Stimulated activated naive B cell treated with anti-CD40 and anti-IgM and Interleukin-4, amounts not matched to agents 10 μg/mL and 1 μg/mL and 100 μg/mL, for 72 hours (primary cell): ENCODE results near the gene KIF3C.

Experiments
- ATAC-seq, 2 donors: fragments of 150-1000 bp; cut with Tn5 transposase; replicated peaks; 2 replicates each; pipeline ENCODE4 v1.10.0; 2021; ENCODE audit warnings: moderate library complexity in 1 of 2
- DNase-seq: peaks from one replicate; pipeline ENCODE4 v3.0.0; 2021
- H3K27ac Mint-ChIP-seq: one replicate; pipeline ENCODE4 v1.8.0; 2022; ENCODE audit warnings: mild to moderate bottlenecking, mixed read lengths
- H3K27me3 Mint-ChIP-seq, 2 donors: one replicate each; pipeline ENCODE4 v1.8.0; 2022; ENCODE audit warnings: mixed read lengths in 2 of 2
- H3K36me3 Mint-ChIP-seq, 2 donors: one replicate each; pipeline ENCODE4 v1.8.0; 2022; ENCODE audit warnings: mixed read lengths in 2 of 2, mild to moderate bottlenecking in 1 of 2
- H3K4me1 Mint-ChIP-seq, 2 donors: one replicate each; pipeline ENCODE4 v1.8.0; 2022; ENCODE audit warnings: mixed read lengths in 2 of 2, mild to moderate bottlenecking in 1 of 2
- H3K4me3 Mint-ChIP-seq, 2 donors: one replicate each; pipeline ENCODE4 v1.8.0; 2022; ENCODE audit warnings: mild to moderate bottlenecking in 2 of 2, mixed read lengths in 2 of 2, moderate library complexity in 1 of 2
- H3K9me3 Mint-ChIP-seq, 2 donors: one replicate each; pipeline ENCODE4 v1.8.0; 2022; ENCODE audit warnings: mixed read lengths in 2 of 2, mild to moderate bottlenecking in 1 of 2

Gene KIF3C

DNA sequence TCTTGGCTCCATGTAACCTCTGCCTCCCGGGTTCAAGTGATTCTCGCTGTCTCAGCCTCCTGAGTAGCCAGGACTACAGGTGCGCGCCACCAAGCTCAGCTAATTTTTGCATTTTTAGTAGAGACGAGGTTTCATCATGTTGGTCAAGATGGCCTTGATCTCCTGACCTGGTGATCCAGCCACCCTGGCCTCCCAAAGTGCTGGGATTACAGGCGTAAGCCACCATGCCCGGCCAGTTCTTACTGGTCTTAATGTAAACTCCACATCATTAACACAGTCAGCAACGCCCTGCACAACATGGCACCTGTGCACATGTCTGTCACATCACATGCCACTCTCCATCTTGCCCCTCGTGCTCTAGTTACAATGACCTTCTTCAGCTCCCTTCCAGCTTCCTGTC lies 5.8 kb upstream of the KIF3C start:
- Mint-ChIP-seq H3K4me3 (no peak overlapping the region), H3K36me3 (no peaks in the 10 kb centered on the region), H3K4me1 (peaks cover 3 to 16% of the 10 kb centered on the region in 2 donors), H3K27me3 (peaks cover 0 to 3% of the 10 kb centered on the region in 2 donors), H3K27ac (no peak overlapping the region), H3K9me3 (no peaks in the 10 kb centered on the region)
- no peak for DNase-seq
- no peak for ATAC-seq

DNA sequence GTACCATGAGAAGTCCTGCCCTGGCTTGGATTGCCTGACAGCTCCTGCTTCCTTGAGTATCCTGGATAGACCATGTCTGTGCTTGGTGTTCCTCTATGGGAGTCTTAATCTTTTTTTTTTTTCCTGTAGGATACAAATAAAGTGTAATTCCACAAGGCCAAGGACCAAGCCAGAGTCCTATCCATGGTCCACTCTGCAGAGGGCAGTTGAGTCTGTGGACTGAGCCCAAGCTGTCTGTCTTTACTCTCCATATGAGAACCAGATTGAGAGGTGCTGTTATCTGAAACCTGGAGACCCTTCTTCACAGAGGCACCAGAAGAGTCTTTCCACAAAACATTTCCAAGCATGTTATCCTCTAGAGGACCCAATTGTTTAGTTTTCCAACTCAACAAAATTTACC lies 1.4 kb upstream of the KIF3C start:
- H3K27ac Mint-ChIP-seq: no peak overlapping the region
- peak overlapping the region in 1 of 2 donors; percentile 75 for H3K4me3 Mint-ChIP-seq
- H3K36me3 Mint-ChIP-seq: no peaks in the 10 kb centered on the region
- no peaks in the 10 kb centered on the region for H3K27me3 Mint-ChIP-seq
- H3K4me1 Mint-ChIP-seq: peaks cover 5 to 25% of the 10 kb centered on the region in 2 donors
- no peaks in the 10 kb centered on the region for H3K9me3 Mint-ChIP-seq
- no peak for DNase-seq
- no peak for ATAC-seq

DNA sequence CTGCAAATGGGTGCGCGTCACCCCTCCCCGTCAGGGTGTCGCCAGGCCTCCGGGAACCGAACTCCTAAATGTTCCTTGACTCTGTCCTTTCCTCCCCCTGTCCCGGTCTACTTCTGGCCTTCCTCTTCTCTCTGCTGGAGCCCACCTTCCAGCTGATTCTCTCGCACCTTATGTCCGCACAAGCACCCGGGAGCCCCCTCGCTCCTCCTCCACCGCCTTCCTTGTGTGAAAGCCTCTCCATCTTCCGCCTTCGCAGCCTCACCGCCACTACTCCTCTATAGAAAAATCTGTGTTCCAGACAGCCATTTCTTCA lies 627 bp upstream of the KIF3C start:
- no peaks in the 10 kb centered on the region for H3K27me3 Mint-ChIP-seq
- no peaks in the 10 kb centered on the region for H3K36me3 Mint-ChIP-seq
- H3K4me1 Mint-ChIP-seq: peaks cover 5 to 25% of the 10 kb centered on the region in 2 donors
- no peaks in the 10 kb centered on the region for H3K9me3 Mint-ChIP-seq
- H3K4me3 Mint-ChIP-seq: peak overlapping the region; percentile 75 to 96
- ATAC-seq (no peak), DNase-seq (no peak)
- no peak overlapping the region for H3K27ac Mint-ChIP-seq

DNA sequence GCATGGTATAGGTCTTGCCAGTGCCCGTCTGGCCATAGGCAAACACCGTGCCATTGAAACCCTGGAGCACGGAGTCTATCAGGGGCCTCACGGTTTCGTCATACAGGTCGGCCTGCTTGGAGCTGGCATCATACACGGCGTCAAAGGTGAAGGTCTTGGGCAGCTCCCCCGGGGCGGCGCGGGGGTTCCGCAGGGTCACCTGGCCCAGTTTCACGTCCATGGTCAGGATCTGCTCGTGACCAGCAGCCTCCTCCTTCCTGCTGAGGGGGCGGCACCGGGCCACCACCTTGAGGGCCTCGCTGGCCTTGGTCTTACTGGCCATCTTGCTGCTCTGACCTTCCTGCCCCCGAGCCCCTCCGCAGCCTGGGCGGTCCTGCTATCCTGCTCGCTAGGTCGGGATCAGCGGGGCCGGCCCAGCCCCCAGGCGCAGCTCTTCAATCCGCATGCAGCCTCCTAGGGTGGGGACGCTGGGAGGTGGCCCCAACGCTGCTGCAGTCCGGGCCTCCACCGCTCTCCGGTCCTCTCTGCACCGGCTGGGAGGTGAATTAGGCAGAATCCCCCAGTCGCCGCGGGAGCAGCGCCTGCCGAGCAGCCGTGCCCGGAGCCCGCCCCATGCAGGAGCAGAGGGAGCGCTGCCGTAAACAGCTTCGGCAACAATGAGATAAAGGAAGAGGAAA lies 563 bp downstream of the KIF3C start:
- Mint-ChIP-seq H3K4me3 (peak overlapping the region; percentile 92 to 96), H3K36me3 (no peaks in the 10 kb centered on the region), H3K27me3 (no peaks in the 10 kb centered on the region), H3K27ac (peak overlapping the region; percentile 87), H3K9me3 (no peaks in the 10 kb centered on the region), H3K4me1 (peaks cover 5 to 25% of the 10 kb centered on the region in 2 donors)
- no peak for DNase-seq
- peak; percentile 57 to 59 for ATAC-seq

DNA sequence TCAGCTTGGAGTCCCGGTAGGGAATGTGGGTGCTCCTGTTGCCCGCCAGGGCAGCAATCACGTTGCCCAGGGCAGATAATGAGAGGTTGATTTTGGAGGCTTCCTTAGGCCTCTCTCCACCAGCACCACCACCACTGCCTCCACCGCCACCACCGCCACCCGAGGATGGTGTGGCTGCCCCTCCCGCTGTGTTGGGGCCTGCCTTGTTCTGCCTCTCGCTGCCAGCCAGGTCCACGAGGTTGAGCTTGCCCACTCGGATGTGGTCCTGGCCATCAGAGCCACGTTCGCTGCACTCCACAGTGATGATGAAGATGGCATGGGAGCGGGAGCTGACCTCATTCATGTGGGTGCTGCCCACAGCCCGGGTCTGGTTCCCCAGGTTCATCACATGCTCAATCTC lies 1.3 kb downstream of the KIF3C start:
- ATAC-seq (no peak), DNase-seq (no peak)
- Mint-ChIP-seq H3K36me3 (no peaks in the 10 kb centered on the region), H3K9me3 (no peaks in the 10 kb centered on the region), H3K27ac (no peak overlapping the region), H3K4me3 (no peak overlapping the region), H3K4me1 (peaks cover 5 to 25% of the 10 kb centered on the region in 2 donors), H3K27me3 (no peaks in the 10 kb centered on the region)

DNA sequence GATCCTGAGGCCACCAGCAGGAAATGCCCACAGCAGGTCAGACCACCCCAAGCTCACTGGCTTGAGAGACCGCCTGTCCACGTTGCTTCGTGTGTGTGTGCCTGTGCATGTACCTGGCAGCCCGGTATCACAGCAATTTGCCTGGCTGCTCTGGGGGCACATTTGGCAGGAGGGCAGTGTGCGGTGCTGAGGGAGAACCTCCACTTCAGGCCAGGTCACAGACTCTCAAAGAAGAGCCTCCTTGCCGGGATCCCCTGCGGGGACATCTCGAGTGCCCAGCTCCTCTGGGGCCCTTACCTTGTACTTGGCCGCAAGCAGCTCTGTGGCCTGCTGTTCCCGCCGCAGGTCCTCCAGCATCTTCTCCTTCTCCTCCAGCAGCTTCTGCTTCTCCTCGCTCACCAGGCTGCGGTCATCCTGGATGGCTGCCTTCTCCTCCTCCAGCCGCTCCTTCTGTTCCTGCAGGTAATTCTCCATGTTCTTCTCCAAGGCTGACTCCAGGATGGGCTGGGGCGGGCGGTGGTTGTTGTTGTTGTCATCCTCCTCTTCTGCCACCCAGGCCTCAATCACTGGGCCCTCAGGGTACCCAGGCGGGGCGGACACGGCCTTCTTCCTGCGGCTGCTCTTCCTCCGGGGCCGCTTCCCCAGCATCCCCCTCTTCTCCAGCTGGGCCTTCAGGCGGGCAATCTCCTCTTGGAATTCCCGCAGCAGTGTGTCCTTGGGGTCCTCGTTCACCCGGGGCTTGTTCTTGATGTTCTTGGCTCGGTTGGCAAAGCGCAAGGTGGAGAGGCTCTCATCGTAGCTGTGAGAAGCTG lies 2.0 kb downstream of the KIF3C start:
- peaks cover 5 to 25% of the 10 kb centered on the region in 2 donors for H3K4me1 Mint-ChIP-seq
- DNase-seq: no peak

DNA sequence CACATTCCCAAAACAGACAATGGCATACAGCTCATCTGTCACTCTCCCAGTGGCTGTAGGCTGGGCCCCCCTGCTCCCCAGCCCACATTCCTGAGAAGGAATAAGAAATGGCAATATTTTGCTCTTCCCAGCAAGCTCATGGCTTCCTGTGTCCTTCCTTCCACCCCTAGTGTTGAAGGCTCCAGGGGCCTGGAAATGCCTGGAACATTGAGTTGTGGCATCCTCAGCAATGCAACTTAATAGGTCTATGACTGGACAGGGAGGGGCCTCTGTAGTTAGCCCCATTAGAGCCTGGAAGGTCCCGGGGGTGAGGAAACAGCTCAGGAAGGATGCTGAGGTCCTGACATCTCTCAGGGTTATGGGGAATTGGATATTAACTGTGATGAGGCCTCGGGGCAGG lies 3.3 kb downstream of the KIF3C start:
- no peak for DNase-seq
- no peaks in the 10 kb centered on the region for H3K9me3 Mint-ChIP-seq
- no peak overlapping the region for H3K4me3 Mint-ChIP-seq
- no peak overlapping the region for H3K27ac Mint-ChIP-seq
- peaks cover 5 to 25% of the 10 kb centered on the region in 2 donors for H3K4me1 Mint-ChIP-seq
- no peak for ATAC-seq
- no peaks in the 10 kb centered on the region for H3K36me3 Mint-ChIP-seq
- H3K27me3 Mint-ChIP-seq: no peaks in the 10 kb centered on the region

More for the DNA sequence above, 2.0 kb downstream of the KIF3C start:
- Mint-ChIP-seq H3K27me3 (no peaks in the 10 kb centered on the region), H3K36me3 (no peaks in the 10 kb centered on the region), H3K4me3 (no peak overlapping the region), H3K27ac (no peak overlapping the region), H3K9me3 (no peaks in the 10 kb centered on the region)
- ATAC-seq: no peak

DNA sequence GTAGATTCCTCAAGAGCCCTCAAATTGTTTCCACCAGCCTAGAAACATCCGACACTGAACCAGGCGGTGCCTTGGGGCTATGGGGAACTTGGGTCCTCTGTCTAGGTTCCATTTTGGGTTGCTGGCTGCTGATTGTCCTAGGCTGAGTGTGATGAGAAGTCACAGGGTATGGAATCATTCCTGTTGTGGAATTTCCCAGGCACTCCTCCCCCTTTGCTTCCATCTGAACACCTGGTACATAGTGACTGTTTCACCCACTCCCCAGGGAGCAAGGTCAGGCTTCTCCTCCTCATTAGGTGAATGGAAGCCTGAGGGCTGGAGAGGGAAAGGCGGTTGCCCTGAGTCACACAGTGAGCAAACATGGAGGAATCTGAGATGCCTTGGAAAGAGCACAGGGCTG lies 4.5 kb downstream of the KIF3C start:
- no peak overlapping the region for H3K27ac Mint-ChIP-seq
- H3K9me3 Mint-ChIP-seq: no peaks in the 10 kb centered on the region

DNA sequence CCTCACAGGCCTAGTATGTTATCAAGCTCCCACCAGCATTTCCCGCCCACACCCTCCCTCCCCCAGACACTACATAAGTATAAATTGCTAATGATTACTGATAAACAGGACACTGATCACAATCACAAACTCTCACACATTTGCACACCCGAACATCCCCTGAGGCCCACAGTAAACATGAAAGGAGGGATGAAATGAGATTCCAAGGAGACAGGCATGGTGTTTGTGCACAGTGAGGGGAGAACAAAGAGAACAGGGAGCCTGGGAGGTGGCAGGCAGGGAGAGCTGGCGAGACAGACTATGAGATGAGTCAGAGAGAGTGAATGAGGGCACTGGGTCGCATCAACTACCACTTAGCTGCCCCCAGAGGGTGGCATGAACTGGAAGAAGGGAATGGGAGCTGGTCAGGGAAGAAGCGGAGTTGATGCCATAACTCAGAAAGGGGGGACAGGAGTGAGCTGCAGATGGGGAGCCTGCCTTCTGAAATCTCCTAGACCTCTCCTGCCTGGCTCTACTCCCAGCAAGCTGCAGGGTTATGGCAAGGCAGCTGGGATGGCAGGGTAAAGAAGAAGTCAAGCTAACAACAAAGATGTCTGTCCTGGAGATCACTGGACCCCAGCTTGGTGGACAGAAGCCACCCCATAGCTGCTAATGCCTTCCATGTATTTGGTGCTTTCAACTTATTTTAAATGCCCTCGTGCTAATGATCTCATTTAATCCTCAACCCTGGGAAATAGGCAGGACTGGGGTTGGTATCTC lies 5.1 kb downstream of the KIF3C start:
- Mint-ChIP-seq H3K9me3 (no peaks in the 10 kb centered on the region), H3K4me3 (no peak overlapping the region), H3K27me3 (no peaks in the 10 kb centered on the region)

More for the DNA sequence above, 4.5 kb downstream of the KIF3C start:
- DNase-seq (no peak), ATAC-seq (no peak)
- no peak overlapping the region for H3K4me3 Mint-ChIP-seq
- peaks cover 3 to 19% of the 10 kb centered on the region in 2 donors for H3K4me1 Mint-ChIP-seq
- H3K36me3 Mint-ChIP-seq: no peaks in the 10 kb centered on the region
- no peaks in the 10 kb centered on the region for H3K27me3 Mint-ChIP-seq

DNA sequence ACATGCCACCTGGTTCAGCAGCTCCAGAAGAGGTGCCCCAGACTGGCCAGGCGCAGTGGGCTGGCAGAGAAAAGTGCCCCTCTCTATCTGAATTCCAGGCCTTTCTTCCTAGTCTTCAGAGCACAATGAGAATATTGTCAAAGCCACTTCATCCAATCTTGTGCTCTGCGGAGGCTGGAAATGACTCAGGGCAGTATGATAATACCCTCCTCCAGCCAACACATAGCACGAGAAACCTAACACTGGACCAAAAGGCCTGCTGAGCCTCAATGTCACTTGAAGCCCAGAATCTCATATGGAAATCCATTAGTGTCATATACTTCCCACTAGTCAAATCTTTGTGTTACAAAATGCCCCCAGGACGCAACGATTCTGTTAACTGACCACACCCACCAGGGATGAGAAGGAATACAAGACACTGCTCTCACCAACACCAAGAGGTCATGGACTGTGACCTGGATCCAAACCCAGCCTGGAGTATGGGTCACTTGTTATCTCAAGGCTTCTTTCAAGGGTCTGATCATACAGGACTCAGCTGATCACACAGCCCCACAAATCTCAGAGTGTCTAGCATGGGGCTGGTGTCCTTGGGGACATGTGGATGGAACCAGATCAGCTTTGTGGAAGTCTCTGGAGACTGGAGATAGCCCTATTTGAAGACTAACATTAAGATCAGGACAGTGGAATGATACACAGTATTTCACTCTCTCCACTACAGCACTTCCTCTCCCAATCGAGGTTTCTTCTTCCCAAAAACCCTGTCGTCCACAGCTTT lies 10.1 kb downstream of the KIF3C start:
- ATAC-seq: no peak
- no peaks in the 10 kb centered on the region for H3K9me3 Mint-ChIP-seq
- H3K36me3 Mint-ChIP-seq: no peaks in the 10 kb centered on the region
- no peaks in the 10 kb centered on the region for H3K4me1 Mint-ChIP-seq
- H3K27ac Mint-ChIP-seq: no peak overlapping the region
- no peak overlapping the region for H3K4me3 Mint-ChIP-seq
- no peaks in the 10 kb centered on the region for H3K27me3 Mint-ChIP-seq
- DNase-seq: no peak

More for the DNA sequence above, 5.1 kb downstream of the KIF3C start:
- Mint-ChIP-seq H3K4me1 (peaks cover 3 to 16% of the 10 kb centered on the region in 2 donors), H3K27ac (no peak overlapping the region), H3K36me3 (no peaks in the 10 kb centered on the region)
- DNase-seq (no peak), ATAC-seq (no peak)

DNA sequence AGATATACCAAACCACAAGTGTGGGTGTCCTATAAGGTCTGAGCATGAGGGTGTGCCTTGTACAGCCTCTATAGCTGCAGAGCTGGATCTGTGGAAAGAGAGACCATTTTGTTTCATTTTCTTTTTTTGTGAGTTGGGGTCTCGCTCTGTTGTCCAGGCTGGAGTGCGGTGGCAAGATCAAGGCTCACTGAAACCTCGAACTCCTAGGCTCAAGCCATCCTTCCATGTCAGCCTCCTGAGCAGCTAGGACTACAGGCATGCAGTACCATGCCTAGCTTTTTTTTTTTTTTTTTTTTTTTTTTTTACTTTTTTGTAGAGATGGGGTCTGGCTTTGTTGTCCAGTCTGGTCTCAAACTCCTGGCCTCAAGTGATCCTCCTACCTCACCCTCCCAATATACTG lies 10.7 kb downstream of the KIF3C start:
- no peaks in the 10 kb centered on the region for H3K36me3 Mint-ChIP-seq
- H3K27me3 Mint-ChIP-seq: no peaks in the 10 kb centered on the region
- H3K4me3 Mint-ChIP-seq: no peak overlapping the region
- no peak overlapping the region for H3K27ac Mint-ChIP-seq
- no peaks in the 10 kb centered on the region for H3K9me3 Mint-ChIP-seq
- no peaks in the 10 kb centered on the region for H3K4me1 Mint-ChIP-seq
- ATAC-seq (no peak), DNase-seq (no peak)

DNA sequence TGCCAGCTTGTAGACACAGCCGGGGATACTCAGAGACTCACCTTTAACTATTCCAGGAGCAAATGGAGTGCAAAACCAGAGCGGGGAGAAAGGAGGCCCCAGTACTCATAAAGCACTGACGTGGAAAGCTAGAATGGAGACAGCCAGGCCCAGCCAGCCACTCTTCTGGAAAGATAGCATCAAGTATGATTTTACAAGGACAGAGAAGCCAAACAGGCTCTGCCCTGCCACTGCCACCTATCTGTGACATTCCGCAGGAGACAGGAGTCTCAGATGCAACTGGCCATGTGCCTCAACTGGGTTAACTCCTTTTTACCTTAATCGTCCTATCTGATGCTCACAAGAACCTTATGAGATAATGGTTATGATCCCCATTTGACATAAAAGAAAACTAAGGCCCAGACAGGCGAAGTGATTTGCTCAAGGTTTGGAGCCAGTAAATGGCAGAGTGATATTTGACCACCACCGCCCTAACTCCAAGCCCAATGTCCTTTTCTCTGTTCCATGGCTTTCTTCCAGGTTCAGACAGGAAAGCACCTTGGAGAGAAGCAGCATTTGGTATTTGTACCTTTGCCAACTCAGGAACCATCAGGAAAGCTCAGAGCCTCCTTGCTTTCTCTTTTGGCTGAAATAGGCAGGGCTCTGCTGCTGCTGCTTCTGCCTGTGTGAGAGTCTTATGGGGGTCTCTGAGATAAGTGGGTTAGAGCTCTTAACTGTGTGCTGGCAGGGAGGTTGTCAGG lies 15.6 kb downstream of the KIF3C start:
- Mint-ChIP-seq H3K4me3 (no peak overlapping the region), H3K27ac (no peak overlapping the region), H3K4me1 (peaks cover 1% of the 10 kb centered on the region in 2 donors), H3K27me3 (no peaks in the 10 kb centered on the region), H3K36me3 (peaks cover 0 to 2% of the 10 kb centered on the region in 2 donors), H3K9me3 (no peaks in the 10 kb centered on the region)
- no peak for ATAC-seq
- no peak for DNase-seq

DNA sequence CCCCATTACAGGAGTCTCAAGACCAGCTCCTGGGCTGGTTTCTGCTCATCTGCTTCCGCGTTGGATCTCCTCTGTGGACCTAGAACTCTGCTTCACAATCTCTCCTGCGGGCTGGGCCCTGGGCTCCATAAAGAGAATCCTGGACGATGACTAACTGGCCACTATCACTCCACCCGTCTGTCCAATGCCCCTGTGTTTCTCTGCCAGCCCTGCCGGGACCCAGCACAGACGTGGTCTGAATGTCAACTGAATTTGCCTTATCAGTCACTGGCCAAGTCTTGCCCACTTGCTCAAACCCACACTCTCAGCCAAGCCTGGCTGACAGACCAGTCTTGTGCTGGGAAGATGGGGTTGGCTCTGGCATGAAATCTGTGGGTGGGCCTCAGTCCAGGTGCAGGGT lies 17.4 kb downstream of the KIF3C start:
- ATAC-seq: no peak
- no peak overlapping the region for H3K27ac Mint-ChIP-seq

More for the DNA sequence above, 17.4 kb downstream of the KIF3C start:
- Mint-ChIP-seq H3K9me3 (no peaks in the 10 kb centered on the region), H3K4me3 (no peak overlapping the region), H3K27me3 (no peaks in the 10 kb centered on the region), H3K4me1 (peaks cover 9 to 12% of the 10 kb centered on the region in 2 donors), H3K36me3 (peaks cover 0 to 2% of the 10 kb centered on the region in 2 donors)
- DNase-seq: no peak
